NCI-H1436 treated with DMSO at 0.1 percent for 48 hours (cell line): ENCODE data around the gene TASOR2.
A peak's percentile ranks its signal among the peaks of the same experiment; 100 is the strongest.

ENCODE experiments used
- DNase-seq: peaks from one replicate; lab custom pipeline; 2025; lab: John Stamatoyannopoulos, UW

TASOR2 gene

GRCh38 chr10:5684318-5684970 is at the start of gene TASOR2:
TSS of gene TASOR2 (plus strand) at chr10:5684838. CDS start at chr10:5720643, 35,805 bp downstream.
- DNase-seq = peak; percentile 69

GRCh38 chr10:5634918-5635317 is 49.7 kb upstream of the TASOR2 start:
- DNase-seq = no peak

GRCh38 chr10:5638494-5638893 is 46.1 kb upstream of the TASOR2 start:
- no peak for DNase-seq

- DNase-seq = no peak
Measured at GRCh38 chr10:5639066-5639465, 45.6 kb upstream of the TASOR2 start.

GRCh38 chr10:5640036-5640435 is 44.6 kb upstream of the TASOR2 start:
- DNase-seq = no peak

- no peak for DNase-seq
Measured at GRCh38 chr10:5640501-5640900, 44.1 kb upstream of the TASOR2 start.

- DNase-seq = no peak
Measured at GRCh38 chr10:5641501-5641900, 43.1 kb upstream of the TASOR2 start.

- no peak for DNase-seq
Measured at GRCh38 chr10:5643346-5644067, 41.1 kb upstream of the TASOR2 start.

GRCh38 chr10:5644930-5645329 is 39.7 kb upstream of the TASOR2 start:
- no peak for DNase-seq

GRCh38 chr10:5645375-5645774 is 39.3 kb upstream of the TASOR2 start:
- DNase-seq = no peak

- no peak for DNase-seq
Measured at GRCh38 chr10:5645944-5646617, 38.6 kb upstream of the TASOR2 start.

GRCh38 chr10:5647507-5648240 is 37.0 kb upstream of the TASOR2 start:
- DNase-seq = no peak

- DNase-seq = no peak
Measured at GRCh38 chr10:5648494-5649457, 35.9 kb upstream of the TASOR2 start.

GRCh38 chr10:5649746-5650145 is 34.9 kb upstream of the TASOR2 start:
- DNase-seq = no peak

- no peak for DNase-seq
Measured at GRCh38 chr10:5650664-5651387, 33.8 kb upstream of the TASOR2 start.

GRCh38 chr10:5651388-5651764 is 33.3 kb upstream of the TASOR2 start:
- no peak for DNase-seq

GRCh38 chr10:5652746-5653145 is 31.9 kb upstream of the TASOR2 start:
- DNase-seq = no peak

GRCh38 chr10:5654218-5654755 is 30.4 kb upstream of the TASOR2 start:
- DNase-seq = no peak

- DNase-seq = no peak
Measured at GRCh38 chr10:5655121-5655520, 29.5 kb upstream of the TASOR2 start.
